HEK293 (cell line): ENCODE data around the gene HERC3.

Experiments
- ATF2 ChIP-seq: fragments of 450-650 bp; formaldehyde crosslinking; IDR thresholded peaks from 2 replicates; pipeline ENCODE4 v1.5.1; 2016; ENCODE audit warnings: missing biosample characterization, missing genetic modification characterization, low read depth
- CTCF ChIP-seq: fragments of 450-650 bp; formaldehyde crosslinking; IDR thresholded peaks from 2 replicates; pipeline ENCODE4 v1.5.1; 2016; ENCODE audit warnings: missing biosample characterization, missing genetic modification characterization
- GLIS1 ChIP-seq: fragments of 450-650 bp; formaldehyde crosslinking; IDR thresholded peaks from 2 replicates; pipeline ENCODE4 v1.5.1; 2016; ENCODE audit warnings: missing biosample characterization, missing genetic modification characterization
- RBAK ChIP-seq: fragments of 450-650 bp; formaldehyde crosslinking; IDR thresholded peaks from 2 replicates; pipeline ENCODE4 v1.5.1; 2016; ENCODE audit warnings: missing biosample characterization, missing genetic modification characterization
- YY1 ChIP-seq: fragments of 450-650 bp; formaldehyde crosslinking; IDR thresholded peaks from 2 replicates; pipeline ENCODE4 v1.5.1; 2018; ENCODE audit warnings: missing biosample characterization, missing genetic modification characterization
- ZBTB8A ChIP-seq: fragments of 450-650 bp; formaldehyde crosslinking; IDR thresholded peaks from 2 replicates; pipeline ENCODE4 v1.5.1; 2016; ENCODE audit warnings: missing biosample characterization, missing genetic modification characterization
- ZFP41 ChIP-seq: fragments of 450-650 bp; formaldehyde crosslinking; IDR thresholded peaks from 2 replicates; pipeline ENCODE4 v1.5.1; 2016; ENCODE audit warnings: missing biosample characterization, missing genetic modification characterization, borderline replicate concordance
- ZNF18 ChIP-seq: fragments of 450-650 bp; formaldehyde crosslinking; IDR thresholded peaks from 2 replicates; pipeline ENCODE4 v1.5.1; 2016; ENCODE audit warnings: missing biosample characterization, missing genetic modification characterization
- ZNF274 ChIP-seq, 2 experiments: fragments of 200-500 bp in 1 of 2; fragments of 450-650 bp in 1 of 2; sonication (Bioruptor generic) in 1 of 2; formaldehyde crosslinking in 1 of 2; IDR thresholded peaks; 2 replicates each; pipeline versions ENCODE4 v1.5.1 to v1.6.1; 2014 to 2016; ENCODE audit warnings: borderline replicate concordance in 1 of 2, inconsistent platforms in 1 of 2, low read length in 1 of 2, missing biosample characterization in 1 of 2, missing genetic modification characterization in 1 of 2
- ZNF549 ChIP-seq: fragments of 450-650 bp; IDR thresholded peaks from 2 replicates; pipeline ENCODE4 v1.5.1; 2018; ENCODE audit warnings: missing biosample characterization, missing genetic modification characterization, mild to moderate bottlenecking, inconsistent platforms, moderate library complexity
- ZNF555 ChIP-seq: fragments of 450-650 bp; formaldehyde crosslinking; conservative IDR thresholded peaks from 2 replicates; pipeline ENCODE4 v1.5.1; 2017; ENCODE audit warnings: missing biosample characterization, mild to moderate bottlenecking, missing genetic modification characterization, inconsistent platforms
- TF ChIP-seq, protein P1 (sequence below): fragments of 450-650 bp; formaldehyde crosslinking; IDR thresholded peaks from 2 replicates; pipeline ENCODE4 v1.5.1; 2017; ENCODE audit warnings: missing biosample characterization, missing genetic modification characterization
- TF ChIP-seq, protein P2 (sequence below): fragments of 450-650 bp; formaldehyde crosslinking; IDR thresholded peaks from 2 replicates; pipeline ENCODE4 v1.5.1; 2017; ENCODE audit warnings: missing biosample characterization, missing genetic modification characterization

DNA sequence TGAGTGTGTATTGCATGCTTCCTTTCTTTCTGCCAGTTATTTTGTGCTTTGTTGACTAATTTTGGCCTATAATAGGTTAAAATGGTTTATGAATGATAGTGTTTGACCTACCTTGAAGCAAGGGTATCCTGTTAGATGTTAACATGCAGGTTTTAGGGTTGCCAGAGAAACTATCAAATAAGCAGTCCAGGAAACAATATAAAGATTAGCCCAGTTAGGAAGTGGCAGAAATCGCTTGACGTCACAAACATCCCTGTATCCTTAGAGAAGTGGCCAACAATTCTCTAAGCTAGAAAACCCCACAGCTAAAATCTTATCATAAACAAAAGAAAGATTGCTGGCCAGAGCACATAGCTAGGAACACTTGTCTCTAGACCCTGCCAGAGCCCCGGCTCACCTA, 101.5 kb downstream of the HERC3 start:
- no peak for TF ChIP-seq CTCF
- TF ChIP-seq YY1 (tag by site-specific recombination), result no peak
- TF ChIP-seq ZFP41 (tag by site-specific recombination), result no peak
- TF ChIP-seq ZNF549 (tag by site-specific recombination), result no peak
- TF ChIP-seq ZNF274 (IDR thresholded peaks at IDR 0.05; ENCODE audit: low read length), result no peak
- TF ChIP-seq ZNF274 (tag by site-specific recombination; IDR thresholded peaks at IDR 0.05; ENCODE audit: borderline replicate concordance), result no peak
- TF ChIP-seq, protein P1, sequence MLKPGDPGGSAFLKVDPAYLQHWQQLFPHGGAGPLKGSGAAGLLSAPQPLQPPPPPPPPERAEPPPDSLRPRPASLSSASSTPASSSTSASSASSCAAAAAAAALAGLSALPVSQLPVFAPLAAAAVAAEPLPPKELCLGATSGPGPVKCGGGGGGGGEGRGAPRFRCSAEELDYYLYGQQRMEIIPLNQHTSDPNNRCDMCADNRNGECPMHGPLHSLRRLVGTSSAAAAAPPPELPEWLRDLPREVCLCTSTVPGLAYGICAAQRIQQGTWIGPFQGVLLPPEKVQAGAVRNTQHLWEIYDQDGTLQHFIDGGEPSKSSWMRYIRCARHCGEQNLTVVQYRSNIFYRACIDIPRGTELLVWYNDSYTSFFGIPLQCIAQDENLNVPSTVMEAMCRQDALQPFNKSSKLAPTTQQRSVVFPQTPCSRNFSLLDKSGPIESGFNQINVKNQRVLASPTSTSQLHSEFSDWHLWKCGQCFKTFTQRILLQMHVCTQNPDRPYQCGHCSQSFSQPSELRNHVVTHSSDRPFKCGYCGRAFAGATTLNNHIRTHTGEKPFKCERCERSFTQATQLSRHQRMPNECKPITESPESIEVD (tag by site-specific recombination), result no peak
- no peak for TF ChIP-seq GLIS1 (tag by site-specific recombination)
- TF ChIP-seq RBAK (tag by site-specific recombination), result no peak
- no peak for TF ChIP-seq ZNF555 (tag by site-specific recombination)
- no peak for TF ChIP-seq ZBTB8A
- no peak for TF ChIP-seq ATF2 (tag by site-specific recombination)
- TF ChIP-seq, protein P2, sequence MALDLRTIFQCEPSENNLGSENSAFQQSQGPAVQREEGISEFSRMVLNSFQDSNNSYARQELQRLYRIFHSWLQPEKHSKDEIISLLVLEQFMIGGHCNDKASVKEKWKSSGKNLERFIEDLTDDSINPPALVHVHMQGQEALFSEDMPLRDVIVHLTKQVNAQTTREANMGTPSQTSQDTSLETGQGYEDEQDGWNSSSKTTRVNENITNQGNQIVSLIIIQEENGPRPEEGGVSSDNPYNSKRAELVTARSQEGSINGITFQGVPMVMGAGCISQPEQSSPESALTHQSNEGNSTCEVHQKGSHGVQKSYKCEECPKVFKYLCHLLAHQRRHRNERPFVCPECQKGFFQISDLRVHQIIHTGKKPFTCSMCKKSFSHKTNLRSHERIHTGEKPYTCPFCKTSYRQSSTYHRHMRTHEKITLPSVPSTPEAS, result no peak
- TF ChIP-seq ZNF18 (tag by site-specific recombination), result no peak
